Naive thymus-derived CD4-positive, alpha-beta T cell (primary cell): ENCODE measurements around the gene MAP7D2. TPM values are rescaled to one million over a fixed set of nuclear protein-coding genes. Genes with fewer than 3 reads are reported as not detected.

Experiments used
- ATAC-seq: fragments of 150-1000 bp; cut with Tn5 transposase; 2 replicates; pipeline ENCODE4 v1.10.0; 2021; ENCODE audit warnings: mild to moderate bottlenecking, moderate library complexity
- CTCF ChIA-PET: fragments of 350-600 bp; sonication (Branson Sonifier 250); formaldehyde crosslinking; loops from one replicate; lab custom pipeline; 2021; ENCODE audit warnings: antibody characterized with exemption; lab: Charles Lee
- POLR2A ChIA-PET: fragments of 350-600 bp; sonication (Branson Sonifier 250); formaldehyde crosslinking; loops from one replicate; lab custom pipeline; 2021; ENCODE audit warnings: antibody characterized with exemption, inconsistent platforms; lab: Charles Lee
- DNase-seq, 9 donors: peaks; one replicate each; pipeline versions ENCODE4 v3.0.0 to v3.0.0-alpha.2; 2020 to 2022; ENCODE audit warnings: mixed read lengths in 1 of 9
- H3K27ac ChIP-seq: one replicate; pipeline ENCODE4 v1.7.0; 2013; ENCODE audit warnings: mild to moderate bottlenecking, low read depth, low read length, moderate library complexity
- H3K27me3 ChIP-seq, 2 donors: one replicate each; pipeline ENCODE4 v1.7.0; 2013; ENCODE audit warnings: low read length in 2 of 2, mild to moderate bottlenecking in 2 of 2, moderate library complexity in 2 of 2; ENCODE audit not compliant: control insufficient read depth in 2 of 2, insufficient read depth in 2 of 2
- H3K36me3 ChIP-seq, 3 experiments: 1 replicate in 2 of 3; 2 replicates in 1 of 3; pipeline ENCODE4 v1.7.0; 2013; ENCODE audit warnings: low read length in 3 of 3, mild to moderate bottlenecking in 3 of 3, moderate library complexity in 1 of 3; ENCODE audit not compliant: insufficient read depth in 3 of 3, control insufficient read depth in 2 of 3
- H3K4me1 ChIP-seq, 2 donors: one replicate each; pipeline ENCODE4 v1.7.0; 2013; ENCODE audit warnings: low read length in 2 of 2, mild to moderate bottlenecking in 2 of 2, moderate library complexity in 1 of 2; ENCODE audit not compliant: control insufficient read depth in 2 of 2, insufficient read depth in 2 of 2
- H3K4me3 ChIP-seq: 2 replicates; pipeline ENCODE4 v1.7.0; 2013; ENCODE audit warnings: mild to moderate bottlenecking, low read length
- H3K9me3 ChIP-seq, 3 experiments: 1 replicate in 2 of 3; 2 replicates in 1 of 3; pipeline ENCODE4 v1.7.0; 2013; ENCODE audit warnings: low read length in 3 of 3; ENCODE audit not compliant: control insufficient read depth in 2 of 3
- H3K27ac Mint-ChIP-seq, 9 donors: one replicate each; pipeline ENCODE4 v1.8.0; 2020 to 2022; ENCODE audit warnings: mixed read lengths in 9 of 9, mild to moderate bottlenecking in 8 of 9, moderate library complexity in 5 of 9, inconsistent platforms in 2 of 9
- H3K27me3 Mint-ChIP-seq, 5 donors: one replicate each; pipeline ENCODE4 v1.8.0; 2021 to 2022; ENCODE audit warnings: mixed read lengths in 5 of 5, mild to moderate bottlenecking in 1 of 5
- H3K36me3 Mint-ChIP-seq, 5 donors: one replicate each; pipeline ENCODE4 v1.8.0; 2020 to 2022; ENCODE audit warnings: mixed read lengths in 5 of 5, mild to moderate bottlenecking in 3 of 5, inconsistent platforms in 1 of 5
- H3K4me1 Mint-ChIP-seq, 7 donors: one replicate each; pipeline ENCODE4 v1.8.0; 2020 to 2022; ENCODE audit warnings: mixed read lengths in 7 of 7, mild to moderate bottlenecking in 3 of 7, inconsistent platforms in 1 of 7
- H3K4me3 Mint-ChIP-seq, 10 donors: one replicate each; pipeline ENCODE4 v1.8.0; 2020 to 2022; ENCODE audit warnings: mild to moderate bottlenecking in 10 of 10, mixed read lengths in 10 of 10, moderate library complexity in 6 of 10, inconsistent platforms in 2 of 10
- H3K9me3 Mint-ChIP-seq, 11 donors: one replicate each; pipeline ENCODE4 v1.8.0; 2020 to 2022; ENCODE audit warnings: mixed read lengths in 11 of 11, mild to moderate bottlenecking in 4 of 11, inconsistent platforms in 1 of 11, moderate library complexity in 1 of 11
- intact Hi-C, 2 donors: fragments of 100-400 bp; cut with micrococcal nuclease; formaldehyde crosslinking; loops; one replicate each; pipeline ENCODE4 v1.15.1; 2023
- polyA plus RNA-seq, 2 donors: library from polyadenylated mRNA; unstranded; fragments of 300-500 nt; fragmentation: Illumina TruSeq; gene quantifications; one replicate each; pipeline ENCODE4 v1.2.3, GENCODE V29; 2021
- total RNA-seq, 6 experiments: library from RNA in 5 of 6; stranded (reverse) in 5 of 6; gene quantifications; 1 replicate in 5 of 6; 2 replicates in 1 of 6; pipeline ENCODE4 v1.2.3 and lab custom pipeline; 2021 to 2026

The MAP7D2 gene
- total and polyA plus RNA-seq, 7 experiments from 2014 or later: 0.13 to 0.22 (median 0.15) TPM; not detected in 2

DNA sequence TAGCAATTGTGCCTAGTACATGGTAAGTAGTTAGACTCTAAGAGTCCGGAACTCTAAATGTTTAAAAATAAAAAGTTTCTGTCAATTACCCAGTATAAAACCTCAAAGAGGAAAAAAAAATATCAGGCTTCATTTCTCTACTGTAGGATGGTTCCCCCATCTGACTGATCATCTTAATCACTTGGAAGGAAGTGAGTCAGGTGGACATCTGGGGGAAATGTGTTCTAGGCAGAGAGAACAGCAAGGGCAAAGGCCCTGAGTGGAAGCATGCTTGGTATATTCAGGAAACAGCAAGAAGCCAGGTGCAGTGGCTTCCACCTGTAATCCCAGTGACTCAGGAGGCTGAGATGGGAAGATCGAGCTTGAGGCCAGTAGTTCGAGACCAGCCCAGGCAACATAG is 27.8 kb upstream of the MAP7D2 start:
- Histone ChIP-seq H3K27ac (no peak overlapping the region), H3K36me3 (peaks cover 0 to 7% (median 0%) of the 10 kb centered on the region in 3 experiments), H3K9me3 (no peaks in the 10 kb centered on the region), H3K4me3 (no peak overlapping the region), H3K4me1 (peaks cover 5 to 7% of the 10 kb centered on the region in 2 donors), H3K27me3 (no peaks in the 10 kb centered on the region)
- Mint-ChIP-seq H3K27me3 (no peaks in the 10 kb centered on the region), H3K36me3 (peaks cover 0 to 5% (median 0%) of the 10 kb centered on the region in 5 donors), H3K4me1 (peaks cover 4 to 21% (median 14%) of the 10 kb centered on the region in 7 donors), H3K4me3 (no peak overlapping the region), H3K9me3 (no peaks in the 10 kb centered on the region), H3K27ac (peak overlapping the region in 2 of 9 donors; percentile 17 to 19)
- ChIA-PET CTCF (no interaction called here), POLR2A (no interaction called here)
- intact Hi-C loops: loop anchor here (5.0 to 10.0 kb wide), 6 partner anchors 123 to 1233 kb away; partner anchors contain the start of genes PDHA1 (in 1 of the 2) and RPS6KA3 (in 1 of the 2)
- ATAC-seq (no peak), DNase-seq (no peak)

GRCh38 chrX:20143561-20143960 is 26.9 kb upstream of the MAP7D2 start:
- peaks cover 0 to 7% (median 0%) of the 10 kb centered on the region in 3 experiments for H3K36me3 ChIP-seq
- no peak for DNase-seq
- no peak overlapping the region for H3K4me3 ChIP-seq
- no peaks in the 10 kb centered on the region for H3K27me3 ChIP-seq
- CTCF ChIA-PET: no interaction called here
- H3K4me1 Mint-ChIP-seq: peaks cover 4 to 30% (median 21%) of the 10 kb centered on the region in 7 donors
- ATAC-seq: no peak
- peaks cover 0 to 12% (median 0%) of the 10 kb centered on the region in 5 donors for H3K36me3 Mint-ChIP-seq
- H3K27ac ChIP-seq: no peak overlapping the region
- no peak overlapping the region for H3K4me3 Mint-ChIP-seq
- POLR2A ChIA-PET: interaction anchor here (0.6 kb wide), 1 partner anchor 9 kb away, joined by 4 read pairs; no protein-coding TSS in a partner anchor
- H3K4me1 ChIP-seq: peaks cover 8 to 13% of the 10 kb centered on the region in 2 donors
- no peaks in the 10 kb centered on the region for H3K9me3 Mint-ChIP-seq
- H3K27ac Mint-ChIP-seq: peak overlapping the region in 4 of 9 donors; percentile 17 to 89 (median 66)
- intact Hi-C loops: loop anchor here (5.0 to 10.0 kb wide), 6 partner anchors 124 to 1234 kb away; partner anchors contain the start of genes PDHA1 (in 1 of the 2) and RPS6KA3 (in 1 of the 2)
- no peaks in the 10 kb centered on the region for H3K27me3 Mint-ChIP-seq
- no peaks in the 10 kb centered on the region for H3K9me3 ChIP-seq

DNA sequence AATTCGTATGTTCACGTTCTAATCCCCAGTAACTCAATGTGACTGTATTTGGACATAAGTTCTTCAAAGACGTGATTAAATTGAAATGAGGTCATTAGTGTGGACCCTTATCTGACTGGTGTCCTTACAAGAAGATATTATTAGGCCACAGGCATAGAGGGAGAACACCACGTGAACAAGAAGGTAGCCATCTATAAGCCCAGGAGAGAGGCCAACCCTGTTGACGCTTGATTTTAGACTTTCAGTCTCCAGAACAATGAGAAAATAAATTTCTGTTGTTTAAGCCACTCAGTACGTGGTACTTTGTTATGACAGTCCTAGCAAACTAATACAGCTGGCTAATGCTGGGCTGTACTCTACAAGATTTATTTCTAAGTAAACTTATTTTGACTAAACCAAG is 26.4 kb upstream of the MAP7D2 start:
- DNase-seq (no peak), ATAC-seq (no peak)
- no peaks in the 10 kb centered on the region for H3K27me3 ChIP-seq
- Mint-ChIP-seq H3K27ac (peak overlapping the region in 6 of 9 donors; percentile 44 to 89 (median 84)), H3K27me3 (no peaks in the 10 kb centered on the region), H3K4me3 (peak overlapping the region in 9 of 10 donors; percentile 28 to 80 (median 69)), H3K4me1 (peaks cover 4 to 33% (median 21%) of the 10 kb centered on the region in 7 donors), H3K36me3 (peaks cover 0 to 14% (median 0%) of the 10 kb centered on the region in 5 donors), H3K9me3 (no peaks in the 10 kb centered on the region)
- H3K36me3 ChIP-seq: peaks cover 0 to 7% (median 0%) of the 10 kb centered on the region in 3 experiments
- H3K4me3 ChIP-seq: no peak overlapping the region
- intact Hi-C loops: loop anchor here (5.0 to 10.0 kb wide), 6 partner anchors 124 to 1234 kb away; partner anchors contain the start of genes PDHA1 (in 1 of the 2) and RPS6KA3 (in 1 of the 2)
- H3K9me3 ChIP-seq: no peaks in the 10 kb centered on the region
- no peak overlapping the region for H3K27ac ChIP-seq
- H3K4me1 ChIP-seq: peaks cover 8 to 13% of the 10 kb centered on the region in 2 donors
- ChIA-PET CTCF (no interaction called here), POLR2A (interaction anchor here (0.6 kb wide), 1 partner anchor 8 kb away, joined by 4 read pairs; no protein-coding TSS in a partner anchor)

- no peaks in the 10 kb centered on the region for H3K9me3 ChIP-seq
- intact Hi-C loops: loop anchor here (1.0 to 10.0 kb wide), 13 partner anchors 126 to 1716 kb away; partner anchors contain the start of genes BCLAF3 (in 2 of the 2), CDKL5 (in 1 of the 2), MBTPS2 (in 1 of the 2) and PDHA1 (in 1 of the 2)
- H3K4me1 Mint-ChIP-seq: peaks cover 4 to 42% (median 27%) of the 10 kb centered on the region in 7 donors
- peaks cover 0 to 18% (median 2%) of the 10 kb centered on the region in 3 experiments for H3K36me3 ChIP-seq
- DNase-seq (peak; percentile 82 to 100 (median 98)), ATAC-seq (peak; percentile 99)
- no peaks in the 10 kb centered on the region for H3K27me3 ChIP-seq
- peaks cover 0 to 19% (median 4%) of the 10 kb centered on the region in 5 donors for H3K36me3 Mint-ChIP-seq
- H3K27me3 Mint-ChIP-seq: no peaks in the 10 kb centered on the region
- POLR2A ChIA-PET: interaction anchor here (0.6 to 1.4 kb wide), 5 partner anchors 10 to 79 kb away, joined by 3 to 4 read pairs (median 3); no protein-coding TSS in a partner anchor
- peak within 1 kb of the TSS; percentile 93 for H3K27ac ChIP-seq
- CTCF ChIA-PET: interaction anchor here (0.7 to 1.2 kb wide), 2 partner anchors 113 to 1763 kb away, joined by 3 read pairs; no protein-coding TSS in a partner anchor
- peak within 1 kb of the TSS; percentile 84 for H3K4me3 ChIP-seq
- H3K4me3 Mint-ChIP-seq: peak within 1 kb of the TSS; percentile 80 to 96 (median 88)
- H3K4me1 ChIP-seq: peaks cover 8 to 13% of the 10 kb centered on the region in 2 donors
- H3K9me3 Mint-ChIP-seq: no peaks in the 10 kb centered on the region
- peak within 1 kb of the TSS; percentile 68 to 97 (median 89) for H3K27ac Mint-ChIP-seq
Measured at GRCh38 chrX:20141281-20142220, 24.8 kb upstream of the MAP7D2 start, which contains the start of gene EIF1AX. EIF1AX (minus strand) TSS chrX:20141838; CDS start chrX:20141640, 198 bp downstream.

DNA sequence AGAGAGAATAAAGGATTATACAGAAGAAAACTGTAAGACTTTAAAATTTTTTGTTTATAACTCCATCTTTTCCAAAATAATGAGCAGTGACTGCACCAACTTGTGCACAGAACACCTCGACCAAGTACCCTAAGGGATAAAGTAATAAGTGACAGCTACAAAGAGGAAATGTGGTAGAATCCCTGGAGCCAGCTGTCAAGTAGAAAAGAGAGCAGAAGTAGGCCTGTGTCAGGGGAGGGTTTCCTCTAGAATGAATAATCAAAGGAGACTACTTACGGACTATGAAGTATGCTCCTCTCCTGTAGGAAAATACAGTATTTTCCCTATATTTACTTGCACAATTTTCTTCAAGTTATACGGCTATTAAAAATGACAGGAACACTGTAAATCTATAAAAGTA is 23.7 kb upstream of the MAP7D2 start:
- ChIA-PET CTCF (interaction anchor here (1.3 kb wide), 1 partner anchor 16 kb away, joined by 3 read pairs; no protein-coding TSS in a partner anchor), POLR2A (interaction anchor here (1.4 kb wide), 1 partner anchor 29 kb away, joined by 4 read pairs; no protein-coding TSS in a partner anchor)
- ATAC-seq (no peak), DNase-seq (no peak)
- H3K36me3 ChIP-seq: peaks cover 0 to 24% (median 5%) of the 10 kb centered on the region in 3 experiments
- H3K27ac ChIP-seq: peak overlapping the region; percentile 93
- peak overlapping the region; percentile 68 to 97 (median 80) for H3K27ac Mint-ChIP-seq
- peaks cover 4 to 53% (median 38%) of the 10 kb centered on the region in 7 donors for H3K4me1 Mint-ChIP-seq
- H3K27me3 ChIP-seq: no peaks in the 10 kb centered on the region
- peak overlapping the region; percentile 84 for H3K4me3 ChIP-seq
- H3K4me3 Mint-ChIP-seq: peak overlapping the region; percentile 80 to 96 (median 88)
- intact Hi-C loops: loop anchor here (2.0 to 10.0 kb wide), 10 partner anchors 127 to 1698 kb away; partner anchors contain the start of genes BCLAF3 (in 1 of the 2), MBTPS2 (in 1 of the 2), PDHA1 (in 1 of the 2) and PHKA2 (in 1 of the 2)
- H3K36me3 Mint-ChIP-seq: peaks cover 0 to 27% (median 7%) of the 10 kb centered on the region in 5 donors
- H3K9me3 Mint-ChIP-seq: no peaks in the 10 kb centered on the region
- H3K4me1 ChIP-seq: peaks cover 8 to 13% of the 10 kb centered on the region in 2 donors
- no peaks in the 10 kb centered on the region for H3K9me3 ChIP-seq
- H3K27me3 Mint-ChIP-seq: no peaks in the 10 kb centered on the region
